Gastroesophageal sphincter (tissue), 4 donors: Measurements from ENCODE around the gene DSCAML1. TPM values are rescaled to one million over a fixed set of nuclear protein-coding genes. Genes with fewer than 3 reads are reported as not detected.

Source experiments
- ATAC-seq: fragments of 150-250 bp; one replicate; pipeline ENCODE4 v1.9.1; 2016; ENCODE audit warnings: mild to moderate bottlenecking, moderate library complexity
- H3K27ac ChIP-seq, 4 donors: fragments of 200-600 bp; sonication (generic) in 3 of 4; 1 replicate in 3 of 4; 2 replicates in 1 of 4; pipeline ENCODE4 v1.5.1; 2016 to 2019
- H3K27me3 ChIP-seq: fragments of 200-600 bp; sonication (generic); one replicate; pipeline ENCODE4 v1.5.1; 2019
- H3K36me3 ChIP-seq, 2 donors: fragments of 200-600 bp; sonication (generic); one replicate each; pipeline ENCODE4 v1.5.1; 2019; ENCODE audit warnings: control low read depth in 1 of 2
- H3K4me1 ChIP-seq, 3 donors: fragments of 200-600 bp; sonication (generic); 1 replicate in 2 of 3; 2 replicates in 1 of 3; pipeline ENCODE4 v1.5.1; 2016 to 2019; ENCODE audit warnings: control low read depth in 2 of 3
- H3K4me3 ChIP-seq, 2 donors: fragments of 200-600 bp; sonication (generic); one replicate each; pipeline ENCODE4 v1.5.1; 2019; ENCODE audit warnings: mild to moderate bottlenecking in 1 of 2, moderate library complexity in 1 of 2
- H3K9me3 ChIP-seq, 3 donors: fragments of 200-600 bp; sonication (generic); one replicate each; pipeline ENCODE4 v1.5.1; 2017 to 2019; ENCODE audit warnings: control low read depth in 2 of 3
- CTCF ChIP-seq, 4 experiments: fragments of 200-600 bp in 2 of 4; fragments of 450-650 bp in 2 of 4; sonication (generic) in 1 of 4; IDR thresholded peaks; one replicate each; pipeline ENCODE4 v1.5.1; 2017 to 2019; ENCODE audit warnings: antibody characterized with exemption in 4 of 4, mild to moderate bottlenecking in 2 of 4, moderate library complexity in 2 of 4
- EP300 ChIP-seq: sonication (generic); formaldehyde crosslinking; IDR thresholded peaks from one replicate; pipeline ENCODE4 v1.6.1; 2017; ENCODE audit warnings: antibody characterized with exemption, mild to moderate bottlenecking
- POLR2A ChIP-seq, 2 donors: fragments of 450-650 bp; IDR thresholded peaks; one replicate each; pipeline ENCODE4 v1.6.1; 2017; ENCODE audit warnings: antibody characterized with exemption in 2 of 2, mild to moderate bottlenecking in 2 of 2, moderate library complexity in 1 of 2
- POLR2AphosphoS5 ChIP-seq: sonication (generic); formaldehyde crosslinking; IDR thresholded peaks from one replicate; pipeline ENCODE4 v1.6.1; 2017; ENCODE audit warnings: antibody characterized with exemption
- WGBS, 2 donors: methylation state at CpG; one replicate each; pipeline ENCODE4 v1.1.5; 2018; ENCODE audit warnings: low coverage in 1 of 2; 5-methylcytosine and 5-hydroxymethylcytosine counted together
- total RNA-seq, 4 donors: library from RNA; depleted of rRNA; stranded (reverse); fragments of >200 nt; gene quantifications; one replicate each; pipeline ENCODE4 v1.1.0, GENCODE V29; 2016

DSCAML1 gene
- total RNA-seq, 4 donors from 2014 or later, result 0.35 to 2.5 (median 0.73) TPM

DNA sequence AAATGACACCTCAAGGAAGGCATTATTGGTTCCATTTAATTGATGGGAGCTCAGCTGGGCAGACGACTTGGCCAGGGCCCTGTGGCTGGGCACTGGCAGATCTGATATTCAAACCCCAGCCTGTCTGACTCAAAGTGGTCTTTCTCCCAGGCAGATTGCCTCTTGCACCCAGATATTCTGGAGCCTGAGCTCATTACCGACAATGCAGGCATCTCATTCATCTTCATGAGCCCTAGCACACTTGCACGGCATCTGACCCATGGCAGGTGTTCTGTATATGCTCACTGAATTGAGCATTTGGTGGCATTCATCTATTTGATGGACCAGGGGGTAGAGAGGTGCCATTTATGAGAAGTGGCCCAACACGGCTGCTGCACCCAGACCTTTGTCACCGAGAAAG, 193.1 kb downstream of the DSCAML1 start:
- H3K4me3 ChIP-seq, result no peak overlapping the region
- no peak for ATAC-seq
- no peaks in the 10 kb centered on the region for H3K4me1 ChIP-seq
- H3K36me3 ChIP-seq, result no peaks in the 10 kb centered on the region
- H3K9me3 ChIP-seq, result no peaks in the 10 kb centered on the region
- no peak overlapping the region for H3K27ac ChIP-seq
- no peak for TF ChIP-seq POLR2A (IDR thresholded peaks at IDR 0.05)
- TF ChIP-seq CTCF (IDR thresholded peaks at IDR 0.05), result no peak
- TF ChIP-seq POLR2AphosphoS5, result no peak
- TF ChIP-seq EP300, result no peak
- WGBS, 2 donors, result 78% methylated on average over 3 of the region's 5 CpGs; no CpG with 5 or more reads in 1 of the 2 donors
- H3K27me3 ChIP-seq, result peaks cover 60% of the 10 kb centered on the region

- TF ChIP-seq POLR2A (IDR thresholded peaks at IDR 0.05), result no peak
- TF ChIP-seq CTCF (IDR thresholded peaks at IDR 0.05), result no peak
- TF ChIP-seq POLR2AphosphoS5, result no peak
- Histone ChIP-seq H3K9me3 (no peaks in the 10 kb centered on the region), H3K4me3 (no peak overlapping the region), H3K27ac (no peak overlapping the region), H3K27me3 (peaks cover 74% of the 10 kb centered on the region), H3K36me3 (no peaks in the 10 kb centered on the region), H3K4me1 (no peaks in the 10 kb centered on the region)
- WGBS, 2 donors, result 73 to 87% methylated on average over 6 of the region's 9 CpGs
- no peak for ATAC-seq
Observed at GRCh38 chr11:117601006-117601708, 195.9 kb downstream of the DSCAML1 start.

DNA sequence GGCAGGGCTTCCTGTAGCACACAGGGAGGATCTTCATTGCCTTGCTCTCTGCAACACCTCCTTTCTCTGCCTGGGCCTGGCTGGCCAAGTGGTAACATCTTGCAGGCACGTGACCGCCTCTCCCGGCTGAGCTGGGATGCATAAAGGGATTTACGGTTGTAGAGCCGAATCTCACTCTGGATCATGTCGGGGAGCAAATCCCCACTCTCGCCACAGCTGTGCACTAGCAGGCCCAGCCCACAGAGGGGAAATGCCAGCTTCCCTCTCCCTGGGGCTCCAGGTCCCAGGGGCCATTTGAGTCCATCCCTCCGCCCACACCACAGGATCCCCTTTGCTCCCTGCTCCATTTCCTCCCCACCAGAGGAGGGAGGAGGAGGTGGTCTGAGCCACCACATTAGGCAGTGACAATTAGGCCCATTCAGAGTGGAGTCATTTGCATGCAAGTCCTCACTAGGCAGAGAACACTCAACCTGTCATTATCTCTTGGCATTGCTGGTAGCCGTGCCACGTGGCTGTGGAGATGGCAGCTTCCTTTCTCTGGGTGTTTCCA, 196.7 kb downstream of the DSCAML1 start:
- no peak for TF ChIP-seq POLR2A (IDR thresholded peaks at IDR 0.05)
- TF ChIP-seq CTCF (IDR thresholded peaks at IDR 0.05), result no peak
- Histone ChIP-seq H3K27ac (no peak overlapping the region), H3K4me3 (no peak overlapping the region), H3K27me3 (peaks cover 67% of the 10 kb centered on the region), H3K36me3 (no peaks in the 10 kb centered on the region), H3K4me1 (no peaks in the 10 kb centered on the region), H3K9me3 (no peaks in the 10 kb centered on the region)
- 40% methylated on average over 1 of the region's 10 CpGs; no CpG with 5 or more reads in 1 of the 2 donors for WGBS, 2 donors
- ATAC-seq, result no peak

DNA sequence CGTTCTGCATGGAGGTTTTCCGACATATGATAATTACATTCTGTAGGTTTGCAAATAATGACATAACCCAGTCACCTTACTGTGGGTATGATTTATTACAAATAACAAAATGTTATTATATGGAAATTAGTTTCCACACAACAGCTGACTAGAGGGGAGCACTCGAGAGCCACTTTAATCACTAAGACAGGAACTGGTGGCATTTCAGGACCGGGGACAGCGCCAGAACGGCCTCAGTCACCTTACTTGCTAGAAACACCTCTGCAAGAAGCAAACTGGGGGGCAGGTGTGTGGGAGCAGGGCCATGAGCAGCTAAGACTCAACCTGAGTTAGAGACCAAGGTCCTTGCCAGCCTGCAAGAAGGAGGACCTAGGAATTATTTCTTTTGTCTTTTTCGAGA, 199.9 kb downstream of the DSCAML1 start:
- 51 to 95% methylated on average over 2 to 7 of the region's 7 CpGs for WGBS, 2 donors
- ATAC-seq, result no peak
- no peak overlapping the region for H3K4me3 ChIP-seq
- H3K4me1 ChIP-seq, result no peaks in the 10 kb centered on the region
- H3K9me3 ChIP-seq, result no peaks in the 10 kb centered on the region
- H3K36me3 ChIP-seq, result no peaks in the 10 kb centered on the region
- H3K27me3 ChIP-seq, result peaks cover 54% of the 10 kb centered on the region
- H3K27ac ChIP-seq, result no peak overlapping the region
- TF ChIP-seq EP300 (no peak), CTCF (IDR thresholded peaks at IDR 0.05) (no peak), POLR2AphosphoS5 (no peak), POLR2A (IDR thresholded peaks at IDR 0.05) (no peak)

DNA sequence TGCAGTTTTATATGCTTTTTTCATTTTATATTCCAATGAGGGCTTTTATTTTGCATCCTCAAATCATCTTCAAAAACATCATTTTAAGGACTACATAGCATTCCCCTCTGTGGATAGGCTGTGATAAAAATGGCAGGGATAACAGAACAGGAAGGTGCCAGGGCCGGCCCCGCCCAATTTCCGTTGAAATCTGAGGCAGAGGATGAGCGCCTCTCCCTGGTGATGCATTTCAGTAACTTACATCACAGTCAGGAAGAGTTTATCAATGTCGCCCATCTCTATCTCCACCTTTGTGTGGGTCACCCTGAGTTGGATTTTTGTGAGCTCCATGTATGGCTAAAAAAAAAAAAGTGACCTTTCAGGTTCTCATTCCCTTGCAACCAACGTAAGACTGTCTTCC, 201.6 kb downstream of the DSCAML1 start:
- 51% methylated on average over 6 of the region's 6 CpGs; no CpG with 5 or more reads in 1 of the 2 donors for WGBS, 2 donors
- no peak for ATAC-seq
- Histone ChIP-seq H3K36me3 (no peaks in the 10 kb centered on the region), H3K4me3 (no peak overlapping the region), H3K27me3 (peaks cover 42% of the 10 kb centered on the region), H3K27ac (no peak overlapping the region), H3K4me1 (no peaks in the 10 kb centered on the region), H3K9me3 (no peaks in the 10 kb centered on the region)
- TF ChIP-seq POLR2A (IDR thresholded peaks at IDR 0.05) (no peak), POLR2AphosphoS5 (no peak), EP300 (no peak), CTCF (IDR thresholded peaks at IDR 0.05) (no peak)
